HEK293 (cell line): ENCODE measurements around the gene DRD1.

ENCODE experiments used
- BCL11A ChIP-seq: fragments of 450-650 bp; formaldehyde crosslinking; IDR thresholded peaks from 2 replicates; pipeline ENCODE4 v1.5.1; 2016; ENCODE audit warnings: low read depth, missing biosample characterization, missing genetic modification characterization
- BCL11B ChIP-seq: fragments of 450-650 bp; formaldehyde crosslinking; IDR thresholded peaks from 2 replicates; pipeline ENCODE4 v1.5.1; 2016; ENCODE audit warnings: low read depth, missing biosample characterization, missing genetic modification characterization
- MYNN ChIP-seq: fragments of 450-650 bp; formaldehyde crosslinking; IDR thresholded peaks from 2 replicates; pipeline ENCODE4 v1.5.1; 2016; ENCODE audit warnings: missing biosample characterization, missing genetic modification characterization, borderline replicate concordance
- TCF7L2 ChIP-seq: IDR thresholded peaks from 2 replicates; pipeline ENCODE4 v1.6.1; 2011; ENCODE audit warnings: low read depth, mild to moderate bottlenecking, inconsistent platforms, low read length, moderate library complexity, borderline replicate concordance
- ZNF184 ChIP-seq: fragments of 450-650 bp; IDR thresholded peaks from 2 replicates; pipeline ENCODE4 v1.5.1; 2018; ENCODE audit warnings: missing biosample characterization, mild to moderate bottlenecking, missing genetic modification characterization
- ZNF423 ChIP-seq: fragments of 450-650 bp; formaldehyde crosslinking; IDR thresholded peaks from 2 replicates; pipeline ENCODE4 v1.5.1; 2016; ENCODE audit warnings: missing biosample characterization, missing genetic modification characterization
- ZNF791 ChIP-seq: fragments of 450-650 bp; formaldehyde crosslinking; IDR thresholded peaks from 2 replicates; pipeline ENCODE4 v1.5.1; 2016; ENCODE audit warnings: missing biosample characterization, missing genetic modification characterization
- TF ChIP-seq, protein P1 (sequence below): fragments of 450-650 bp; formaldehyde crosslinking; IDR thresholded peaks from 2 replicates; pipeline ENCODE4 v1.5.1; 2016; ENCODE audit warnings: missing biosample characterization, missing genetic modification characterization
- TF ChIP-seq, protein P2 (sequence below): fragments of 450-650 bp; formaldehyde crosslinking; IDR thresholded peaks from 2 replicates; pipeline ENCODE4 v1.5.1; 2017; ENCODE audit warnings: missing biosample characterization, missing genetic modification characterization
- TF ChIP-seq, protein P3 (sequence below): fragments of 450-650 bp; formaldehyde crosslinking; IDR thresholded peaks from 2 replicates; pipeline ENCODE4 v1.5.1; 2016; ENCODE audit warnings: missing biosample characterization, missing genetic modification characterization, low read depth

DNA sequence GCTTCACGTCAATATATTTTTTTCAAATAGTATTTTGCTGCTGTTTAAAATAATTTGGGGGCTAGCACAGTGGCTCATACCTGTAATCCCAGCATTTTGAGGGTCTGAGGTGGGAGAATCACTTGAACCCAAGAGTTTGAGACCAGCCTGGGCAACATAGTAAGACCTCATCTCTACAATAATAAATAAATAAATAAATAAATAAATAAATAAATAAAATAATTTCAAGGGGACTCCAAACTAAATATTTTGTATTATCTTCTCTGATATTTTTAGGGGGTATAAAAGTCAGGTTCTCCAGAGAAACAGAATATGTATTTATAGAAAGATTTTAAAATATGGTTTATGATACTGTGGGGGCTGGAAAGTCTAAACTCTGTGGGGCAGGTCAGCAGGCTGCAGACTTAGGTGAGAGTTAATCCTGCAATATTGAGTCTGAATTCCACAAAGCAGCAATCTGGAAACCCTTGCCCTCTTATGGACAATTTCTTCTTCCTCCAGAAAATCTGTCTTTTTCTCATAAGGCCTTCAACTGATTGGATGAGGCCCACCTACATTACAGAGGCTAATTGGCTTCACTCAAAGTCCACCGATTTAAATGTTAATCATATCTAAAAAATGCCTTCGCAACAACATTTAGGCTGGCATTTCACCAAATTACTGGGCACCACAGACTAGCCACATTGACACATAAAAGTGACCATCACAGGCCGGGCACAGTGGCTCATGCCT, 53.5 kb downstream of the DRD1 start:
- TF ChIP-seq ZNF423 (tag by site-specific recombination) (no peak), MYNN (tag by site-specific recombination) (no peak), TCF7L2 (no peak), ZNF791 (no peak), BCL11B (tag by site-specific recombination) (no peak), BCL11A (tag by site-specific recombination) (no peak), ZNF184 (no peak)
- TF ChIP-seq, protein P1, sequence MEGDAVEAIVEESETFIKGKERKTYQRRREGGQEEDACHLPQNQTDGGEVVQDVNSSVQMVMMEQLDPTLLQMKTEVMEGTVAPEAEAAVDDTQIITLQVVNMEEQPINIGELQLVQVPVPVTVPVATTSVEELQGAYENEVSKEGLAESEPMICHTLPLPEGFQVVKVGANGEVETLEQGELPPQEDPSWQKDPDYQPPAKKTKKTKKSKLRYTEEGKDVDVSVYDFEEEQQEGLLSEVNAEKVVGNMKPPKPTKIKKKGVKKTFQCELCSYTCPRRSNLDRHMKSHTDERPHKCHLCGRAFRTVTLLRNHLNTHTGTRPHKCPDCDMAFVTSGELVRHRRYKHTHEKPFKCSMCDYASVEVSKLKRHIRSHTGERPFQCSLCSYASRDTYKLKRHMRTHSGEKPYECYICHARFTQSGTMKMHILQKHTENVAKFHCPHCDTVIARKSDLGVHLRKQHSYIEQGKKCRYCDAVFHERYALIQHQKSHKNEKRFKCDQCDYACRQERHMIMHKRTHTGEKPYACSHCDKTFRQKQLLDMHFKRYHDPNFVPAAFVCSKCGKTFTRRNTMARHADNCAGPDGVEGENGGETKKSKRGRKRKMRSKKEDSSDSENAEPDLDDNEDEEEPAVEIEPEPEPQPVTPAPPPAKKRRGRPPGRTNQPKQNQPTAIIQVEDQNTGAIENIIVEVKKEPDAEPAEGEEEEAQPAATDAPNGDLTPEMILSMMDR: no peak
- TF ChIP-seq, protein P2, sequence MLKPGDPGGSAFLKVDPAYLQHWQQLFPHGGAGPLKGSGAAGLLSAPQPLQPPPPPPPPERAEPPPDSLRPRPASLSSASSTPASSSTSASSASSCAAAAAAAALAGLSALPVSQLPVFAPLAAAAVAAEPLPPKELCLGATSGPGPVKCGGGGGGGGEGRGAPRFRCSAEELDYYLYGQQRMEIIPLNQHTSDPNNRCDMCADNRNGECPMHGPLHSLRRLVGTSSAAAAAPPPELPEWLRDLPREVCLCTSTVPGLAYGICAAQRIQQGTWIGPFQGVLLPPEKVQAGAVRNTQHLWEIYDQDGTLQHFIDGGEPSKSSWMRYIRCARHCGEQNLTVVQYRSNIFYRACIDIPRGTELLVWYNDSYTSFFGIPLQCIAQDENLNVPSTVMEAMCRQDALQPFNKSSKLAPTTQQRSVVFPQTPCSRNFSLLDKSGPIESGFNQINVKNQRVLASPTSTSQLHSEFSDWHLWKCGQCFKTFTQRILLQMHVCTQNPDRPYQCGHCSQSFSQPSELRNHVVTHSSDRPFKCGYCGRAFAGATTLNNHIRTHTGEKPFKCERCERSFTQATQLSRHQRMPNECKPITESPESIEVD: no peak
- TF ChIP-seq, protein P3, sequence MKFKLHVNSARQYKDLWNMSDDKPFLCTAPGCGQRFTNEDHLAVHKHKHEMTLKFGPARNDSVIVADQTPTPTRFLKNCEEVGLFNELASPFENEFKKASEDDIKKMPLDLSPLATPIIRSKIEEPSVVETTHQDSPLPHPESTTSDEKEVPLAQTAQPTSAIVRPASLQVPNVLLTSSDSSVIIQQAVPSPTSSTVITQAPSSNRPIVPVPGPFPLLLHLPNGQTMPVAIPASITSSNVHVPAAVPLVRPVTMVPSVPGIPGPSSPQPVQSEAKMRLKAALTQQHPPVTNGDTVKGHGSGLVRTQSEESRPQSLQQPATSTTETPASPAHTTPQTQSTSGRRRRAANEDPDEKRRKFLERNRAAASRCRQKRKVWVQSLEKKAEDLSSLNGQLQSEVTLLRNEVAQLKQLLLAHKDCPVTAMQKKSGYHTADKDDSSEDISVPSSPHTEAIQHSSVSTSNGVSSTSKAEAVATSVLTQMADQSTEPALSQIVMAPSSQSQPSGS (tag by site-specific recombination): no peak
